Measurements from ENCODE around the gene ASB16. TPM values are rescaled to one million over a fixed set of nuclear protein-coding genes. Genes with fewer than 3 reads are reported as not detected.

Gene ASB16
- total and polyA plus RNA-seq, 11 donors, result 1.5 to 71.1 (median 12.8) TPM

GRCh38 chr17:44191369-44191768, 20.9 kb downstream of the ASB16 start:
- DNase-seq (peak in 2 of 5 donors; percentile 13 to 16), ATAC-seq (no peak)
- Histone ChIP-seq H3K4me3 (no peak overlapping the region), H3K36me3 (peaks cover 0 to 70% (median 61%) of the 10 kb centered on the region in 9 donors), H3K27ac (no peak overlapping the region), H3K9me3 (no peaks in the 10 kb centered on the region), H3K27me3 (no peaks in the 10 kb centered on the region), H3K4me1 (peaks cover 0 to 27% (median 11%) of the 10 kb centered on the region in 12 donors)
- no peak for TF ChIP-seq CTCF (IDR thresholded peaks at IDR 0.05)
- TF ChIP-seq POLR2A (IDR thresholded peaks at IDR 0.05), result no peak
- WGBS, 4 donors, result 66 to 77% (median 71%) methylated on average over 5 of the region's 5 CpGs
- intact Hi-C loops (cut with DNase I), result no loop called here

DNA sequence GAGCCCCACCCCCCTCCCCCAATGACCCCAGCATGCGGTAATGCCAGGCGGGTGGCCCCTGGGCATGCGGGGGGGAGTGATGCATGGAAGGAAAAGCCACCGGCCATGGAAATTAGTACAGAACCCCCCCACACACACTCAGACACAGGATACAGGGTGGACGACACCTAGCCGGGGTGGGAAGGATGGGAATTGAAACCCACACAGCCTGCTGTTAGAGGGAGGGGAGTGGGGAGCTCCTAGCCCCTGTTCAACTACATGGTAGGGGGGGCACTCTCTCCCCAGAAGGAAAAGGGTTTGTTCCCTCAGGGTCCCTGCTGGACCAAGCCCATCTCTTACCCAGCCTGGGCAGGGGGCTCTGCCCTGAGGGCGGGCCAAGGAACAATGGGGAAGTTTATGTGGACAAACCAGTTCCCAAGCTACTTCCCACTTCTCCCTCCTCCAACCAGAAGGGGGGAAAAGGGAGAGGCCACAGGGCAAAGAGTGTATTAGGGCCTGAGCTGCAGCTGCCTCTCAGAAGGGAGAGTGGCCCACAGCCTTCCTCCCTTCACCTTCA, 21.5 kb downstream of the ASB16 start:
- peak overlapping the region in 1 of 12 donors; percentile 32 for H3K27ac ChIP-seq
- ATAC-seq, result peak in 3 of 4 donors; percentile 3 to 7 (median 3)

DNA sequence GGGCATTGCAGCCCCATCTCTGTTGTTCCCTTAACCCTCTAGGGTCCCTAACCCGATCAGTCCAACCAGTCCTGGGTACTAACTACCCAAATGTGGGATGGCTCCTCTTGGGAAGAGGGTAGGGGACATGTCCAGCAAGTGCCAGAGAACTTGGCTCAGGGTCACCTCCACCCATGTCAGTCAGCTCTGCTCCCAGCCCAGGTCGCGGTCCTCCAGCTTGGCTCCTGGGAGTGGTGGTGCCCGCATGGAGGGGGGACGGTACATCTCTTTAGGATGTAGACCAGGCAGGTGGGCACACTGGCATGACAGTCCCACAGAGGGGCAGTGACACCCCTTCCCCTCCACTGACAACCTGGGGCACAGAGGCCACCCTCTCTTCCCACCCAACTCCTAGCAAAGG, 22.2 kb downstream of the ASB16 start:
- ATAC-seq, result no peak
- Histone ChIP-seq H3K4me1 (peaks cover 0 to 31% (median 10%) of the 10 kb centered on the region in 12 donors), H3K27ac (peak overlapping the region in 1 of 12 donors; percentile 32), H3K36me3 (peaks cover 0 to 81% (median 69%) of the 10 kb centered on the region in 9 donors), H3K9me3 (no peaks in the 10 kb centered on the region), H3K4me3 (no peak overlapping the region), H3K27me3 (no peaks in the 10 kb centered on the region)
- DNase-seq, result peak in 1 of 5 donors; percentile 21
- WGBS, 4 donors, result 85 to 92% (median 88%) methylated on average over 5 of the region's 5 CpGs
- intact Hi-C loops (cut with DNase I), result no loop called here
- no peak for TF ChIP-seq POLR2A (IDR thresholded peaks at IDR 0.05)
- TF ChIP-seq CTCF (IDR thresholded peaks at IDR 0.05), result no peak

More for the DNA sequence above, 21.5 kb downstream of the ASB16 start:
- TF ChIP-seq CTCF (IDR thresholded peaks at IDR 0.05) (no peak), POLR2A (IDR thresholded peaks at IDR 0.05) (no peak)
- peak in 1 of 5 donors; percentile 25 for DNase-seq
- no peaks in the 10 kb centered on the region for H3K9me3 ChIP-seq
- H3K36me3 ChIP-seq, result peaks cover 0 to 74% (median 64%) of the 10 kb centered on the region in 9 donors
- no peak overlapping the region for H3K4me3 ChIP-seq
- no peaks in the 10 kb centered on the region for H3K27me3 ChIP-seq
- peaks cover 0 to 29% (median 11%) of the 10 kb centered on the region in 12 donors for H3K4me1 ChIP-seq
- WGBS, 4 donors, result 63 to 75% (median 69%) methylated on average over 7 of the region's 7 CpGs
- intact Hi-C loops (cut with DNase I), result no loop called here

- Histone ChIP-seq H3K4me3 (no peak overlapping the region), H3K36me3 (peaks cover 0 to 78% (median 69%) of the 10 kb centered on the region in 9 donors), H3K9me3 (no peaks in the 10 kb centered on the region), H3K4me1 (peaks cover 0 to 31% (median 8%) of the 10 kb centered on the region in 12 donors), H3K27ac (peak overlapping the region in 1 of 12 donors; percentile 37), H3K27me3 (no peaks in the 10 kb centered on the region)
- no peak for TF ChIP-seq CTCF (IDR thresholded peaks at IDR 0.05)
- no peak for TF ChIP-seq POLR2A (IDR thresholded peaks at IDR 0.05)
- DNase-seq (peak in 1 of 5 donors; percentile 18), ATAC-seq (no peak)
- intact Hi-C loops (cut with DNase I), result no loop called here
- WGBS, 4 donors, result 86 to 93% (median 90%) methylated on average over 11 to 14 of the region's 14 CpGs
These were observed 23.0 kb downstream of the ASB16 start for GRCh38 chr17:44193326-44194084.
